H1 (cell line): Measurements from ENCODE around the gene GABBR1. TPM values are rescaled to one million over a fixed set of nuclear protein-coding genes. Genes with fewer than 3 reads are reported as not detected.

Experiments used
- GABPA ChIP-seq: IDR thresholded peaks from 2 replicates; pipeline ENCODE4 v1.6.1; 2011; ENCODE audit warnings: mild to moderate bottlenecking, low read length, moderate library complexity, borderline replicate concordance; ENCODE audit not compliant: insufficient read depth
- polyA plus RNA-seq, 7 experiments: library from polyadenylated mRNA; depleted of rRNA in 3 of 7; stranded (reverse) in 5 of 7; unstranded in 2 of 7; fragments of >200 nt in 5 of 7; fragments of 200-250 nt in 2 of 7; gene quantifications; 1 replicate in 5 of 7; 2 replicates in 1 of 7; 4 replicates in 1 of 7; pipeline versions ENCODE4 v1.2.1 to v1.2.3, GENCODE V29; 2011 to 2013; ENCODE audit warnings: missing spikeins in 2 of 7, mixed read lengths in 2 of 7
- total RNA-seq: library from RNA; stranded (reverse); fragmentation: NEBNext Ultra II Directional; extraction: Animal tissue kit (Norgen Biotek cat#: 25700); gene quantifications from 2 replicates; pipeline ENCODE4 v1.2.1, GENCODE V29; 2021
- TF ChIP-seq, protein P1 (sequence below): IDR thresholded peaks from 2 replicates; pipeline ENCODE4 v1.6.1; 2012; ENCODE audit warnings: inconsistent platforms

Gene GABBR1
- total and polyA plus RNA-seq, 2 of the 8 experiments (the other 6 are each of a cell fraction or from before 2014, with no cell fraction given) = 75.9 to 78.3 TPM

DNA sequence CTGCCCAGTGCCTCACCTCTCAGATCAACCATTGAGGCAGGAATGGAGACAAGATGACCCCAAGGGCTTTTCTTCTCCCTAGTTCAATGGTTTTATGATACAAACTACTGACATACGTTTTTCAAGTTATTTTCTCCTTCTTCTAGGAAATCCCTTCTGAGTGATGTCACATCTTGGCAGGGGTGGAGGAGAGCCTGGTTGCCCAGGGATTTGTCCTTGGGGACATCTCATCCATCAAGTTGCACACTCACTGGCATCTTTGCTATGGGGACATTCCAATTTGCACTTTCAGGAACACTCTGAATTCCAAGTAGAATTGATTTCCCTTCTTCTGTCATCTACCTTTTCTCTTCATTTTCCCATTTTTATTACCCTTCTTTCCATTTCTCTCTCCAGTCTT lies 38.0 kb upstream of the GABBR1 start (continued):
- TF ChIP-seq GABPA = no peak
- TF ChIP-seq, protein P1, sequence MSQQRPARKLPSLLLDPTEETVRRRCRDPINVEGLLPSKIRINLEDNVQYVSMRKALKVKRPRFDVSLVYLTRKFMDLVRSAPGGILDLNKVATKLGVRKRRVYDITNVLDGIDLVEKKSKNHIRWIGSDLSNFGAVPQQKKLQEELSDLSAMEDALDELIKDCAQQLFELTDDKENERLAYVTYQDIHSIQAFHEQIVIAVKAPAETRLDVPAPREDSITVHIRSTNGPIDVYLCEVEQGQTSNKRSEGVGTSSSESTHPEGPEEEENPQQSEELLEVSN = no peak
